RKO (cell line): Measurements from ENCODE around the gene GTF2F1.
"Not testable (repeated sequence)": the region's sequence is repeated elsewhere in the genome, so short reads cannot be mapped to it uniquely, and the experiment has no call there.

Source experiments
- DNase-seq: peaks from one replicate; pipeline ENCODE4 v3.0.0-alpha.2; 2016; ENCODE audit warnings: low spot score

The GTF2F1 gene

GRCh38 chr19:6417713-6418561 lies 25.0 kb upstream of the GTF2F1 start:
- DNase-seq, result peak; percentile 47

- no peak for DNase-seq
These were observed 23.9 kb upstream of the GTF2F1 start for GRCh38 chr19:6416658-6417405.

GRCh38 chr19:6415591-6416190 lies 22.7 kb upstream of the GTF2F1 start:
- no peak for DNase-seq

GRCh38 chr19:6414793-6415590 lies 22.0 kb upstream of the GTF2F1 start:
- DNase-seq, result no peak

GRCh38 chr19:6413721-6414643 lies 21.0 kb upstream of the GTF2F1 start:
- no peak for DNase-seq

- no peak for DNase-seq
These were observed 20.3 kb upstream of the GTF2F1 start for GRCh38 chr19:6413291-6413690.

GRCh38 chr19:6412447-6413091 lies 19.6 kb upstream of the GTF2F1 start:
- no peak for DNase-seq

- DNase-seq, result no peak
These were observed 19.1 kb upstream of the GTF2F1 start for GRCh38 chr19:6412061-6412446.

- DNase-seq, result no peak
These were observed 16.4 kb upstream of the GTF2F1 start for GRCh38 chr19:6409346-6409745.

- DNase-seq, result no peak
These were observed 13.4 kb upstream of the GTF2F1 start for GRCh38 chr19:6406401-6406800.

GRCh38 chr19:6402837-6403608 lies 10.1 kb upstream of the GTF2F1 start:
- no peak for DNase-seq

GRCh38 chr19:6402058-6402457 lies 9.1 kb upstream of the GTF2F1 start:
- no peak for DNase-seq

GRCh38 chr19:6400062-6400944 lies 7.3 kb upstream of the GTF2F1 start:
- not testable (repeated sequence) for DNase-seq

- DNase-seq, result no peak
These were observed 3.3 kb upstream of the GTF2F1 start for GRCh38 chr19:6396305-6396704.

- DNase-seq, result no peak
These were observed 1.9 kb upstream of the GTF2F1 start for GRCh38 chr19:6394831-6395230.

- DNase-seq, result no peak
These were observed 1.0 kb upstream of the GTF2F1 start for GRCh38 chr19:6393983-6394412.

- peak; percentile 36 for DNase-seq
These were observed 517 bp downstream of the GTF2F1 start for GRCh38 chr19:6392221-6393073.

GRCh38 chr19:6387372-6387771 lies 5.6 kb downstream of the GTF2F1 start:
- DNase-seq, result no peak
